ENCODE results near the gene IFITM5.

- TF ChIP-seq CTCF (IDR thresholded peaks at IDR 0.05; ENCODE audit: low read depth, low read length): peak; percentile 38
- no peak for TF ChIP-seq EZH2phosphoT487 (IDR thresholded peaks at IDR 0.05; ENCODE audit: low read depth)
Measured at GRCh38 chr11:257766-258493, 41.4 kb downstream of the IFITM5 start.
